MCF 10A (cell line): ENCODE measurements around the gene LRRC49. TPM values are rescaled to one million over a fixed set of nuclear protein-coding genes. Genes with fewer than 3 reads are reported as not detected.

ENCODE experiments used
- BruUV-seq: library from RNA; stranded (reverse); fragments of 400-500 nt; replicated peaks from 2 replicates; lab custom pipeline; 2021; lab: Mats Ljungman, UMichigan
- CTCF ChIA-PET: fragments of 300-600 bp; sonication (Branson Sonifier 250); formaldehyde crosslinking; extraction: SDS; loops from one replicate; lab custom pipeline; 2021; ENCODE audit warnings: antibody characterized with exemption, inconsistent platforms; lab: Yijun Ruan, JAX
- POLR2A ChIA-PET: fragments of 300-600, 350-650 bp; sonication (Branson Sonifier 250); formaldehyde crosslinking; extraction: SDS; loops from one replicate; lab custom pipeline; 2020; ENCODE audit warnings: antibody characterized with exemption, inconsistent platforms; lab: Yijun Ruan, JAX
- DNase-seq: peaks from one replicate; pipeline ENCODE4 v3.0.0-alpha.2; 2018; ENCODE audit not compliant: unreplicated experiment
- H3K27ac Mint-ChIP-seq: one replicate; pipeline ENCODE4 v1.8.0; 2022; ENCODE audit warnings: mild to moderate bottlenecking, low read depth, mixed read lengths; ENCODE audit not compliant: unreplicated experiment
- H3K27me3 Mint-ChIP-seq: one replicate; pipeline ENCODE4 v1.8.0; 2022; ENCODE audit warnings: mixed read lengths; ENCODE audit not compliant: insufficient read depth, unreplicated experiment
- H3K36me3 Mint-ChIP-seq: one replicate; pipeline ENCODE4 v1.8.0; 2022; ENCODE audit warnings: mild to moderate bottlenecking, moderate library complexity, mixed read lengths; ENCODE audit not compliant: insufficient read depth, unreplicated experiment
- H3K4me1 Mint-ChIP-seq: one replicate; pipeline ENCODE4 v1.8.0; 2022; ENCODE audit warnings: mixed read lengths; ENCODE audit not compliant: insufficient read depth, unreplicated experiment
- H3K4me3 Mint-ChIP-seq: one replicate; pipeline ENCODE4 v1.8.0; 2022; ENCODE audit warnings: mild to moderate bottlenecking, moderate library complexity, mixed read lengths; ENCODE audit not compliant: unreplicated experiment
- H3K9me3 Mint-ChIP-seq: one replicate; pipeline ENCODE4 v1.8.0; 2022; ENCODE audit warnings: mixed read lengths; ENCODE audit not compliant: unreplicated experiment
- CTCF ChIP-seq: fragments of 200-600 bp; IDR thresholded peaks from one replicate; pipeline ENCODE4 v1.8.0; 2022; ENCODE audit warnings: antibody characterized with exemption, mild to moderate bottlenecking; ENCODE audit not compliant: unreplicated experiment
- intact Hi-C: fragments of 100-400 bp; cut with micrococcal nuclease; formaldehyde crosslinking; loops from 2 replicates; pipeline ENCODE4 v1.14.1; 2022
- total RNA-seq: library from RNA; stranded (reverse); gene quantifications from 2 replicates; pipeline ENCODE4 v1.2.3, GENCODE V29; 2022

LRRC49 gene
- total RNA-seq, 1 experiment from 2014 or later: 8.4 TPM

- no peak for TF ChIP-seq CTCF
- no TSS peak for BruUV-seq
- no peaks in the 10 kb centered on the region for H3K27me3 Mint-ChIP-seq
- ChIA-PET POLR2A (interaction anchor here (0.5 to 2.6 kb wide), 5 partner anchors 12 to 774 kb away, joined by 3 to 13 read pairs (median 5); partner anchors contain the start of genes LARP6 and THAP10), CTCF (interaction anchor here (0.6 to 5.0 kb wide), 15 partner anchors 11 to 209 kb away, joined by 3 to 109 read pairs (median 6); no protein-coding TSS in a partner anchor)
- H3K27ac Mint-ChIP-seq: no peak overlapping the region
- no peak for DNase-seq
- H3K4me3 Mint-ChIP-seq: no peak overlapping the region
- peaks cover 13% of the 10 kb centered on the region for H3K4me1 Mint-ChIP-seq
- peaks cover 2% of the 10 kb centered on the region for H3K36me3 Mint-ChIP-seq
- H3K9me3 Mint-ChIP-seq: no peaks in the 10 kb centered on the region
- intact Hi-C loops: loop anchor here (10.0 kb wide), 1 partner anchor 119 kb away; no protein-coding TSS in a partner anchor
Observed at GRCh38 chr15:70873232-70874054, 19.2 kb upstream of the LRRC49 start.

- no peaks in the 10 kb centered on the region for H3K9me3 Mint-ChIP-seq
- no peak overlapping the region for H3K4me3 Mint-ChIP-seq
- H3K4me1 Mint-ChIP-seq: peaks cover 8% of the 10 kb centered on the region
- H3K27ac Mint-ChIP-seq: no peak overlapping the region
- CTCF ChIA-PET: interaction anchor here (0.7 to 5.0 kb wide), 30 partner anchors 9 to 572 kb away, joined by 3 to 109 read pairs (median 5); partner anchors contain the start of gene LRRC49
- no peaks in the 10 kb centered on the region for H3K36me3 Mint-ChIP-seq
- no TSS peak for BruUV-seq
- peak; percentile 40 for DNase-seq
- no peaks in the 10 kb centered on the region for H3K27me3 Mint-ChIP-seq
- intact Hi-C loops: loop anchor here (1.0 to 10.0 kb wide), 4 partner anchors 21 to 198 kb away; partner anchors contain the start of gene LARP6
- POLR2A ChIA-PET: interaction anchor here (0.6 to 2.6 kb wide), 9 partner anchors 10 to 195 kb away, joined by 3 to 13 read pairs (median 5); partner anchors contain the start of genes LARP6, THAP10 and UACA
- peak; percentile 72 for TF ChIP-seq CTCF
Observed at GRCh38 chr15:70875001-70875782, 17.4 kb upstream of the LRRC49 start.

GRCh38 chr15:70876011-70876410 lies 16.6 kb upstream of the LRRC49 start:
- CTCF ChIA-PET: interaction anchor here (0.9 to 5.0 kb wide), 6 partner anchors 17 to 211 kb away, joined by 4 to 109 read pairs (median 6); partner anchors contain the start of gene LRRC49

More at GRCh38 chr15:70876011-70876410, 16.6 kb upstream of the LRRC49 start:
- H3K36me3 Mint-ChIP-seq: no peaks in the 10 kb centered on the region
- no peaks in the 10 kb centered on the region for H3K27me3 Mint-ChIP-seq
- no peak overlapping the region for H3K4me3 Mint-ChIP-seq
- no peaks in the 10 kb centered on the region for H3K9me3 Mint-ChIP-seq
- DNase-seq: no peak
- POLR2A ChIA-PET: interaction anchor here (2.3 kb wide), 1 partner anchor 9 kb away, joined by 8 read pairs; no protein-coding TSS in a partner anchor
- BruUV-seq: no TSS peak
- H3K4me1 Mint-ChIP-seq: peaks cover 7% of the 10 kb centered on the region
- H3K27ac Mint-ChIP-seq: no peak overlapping the region
- intact Hi-C loops: loop anchor here (5.0 to 10.0 kb wide), 2 partner anchors 121 to 199 kb away; no protein-coding TSS in a partner anchor
- TF ChIP-seq CTCF: no peak
